NCI-H187 (cell line): ENCODE measurements around the gene LRRC8E.

ENCODE experiments used
- DNase-seq, 2 experiments: peaks; one replicate each; lab custom pipeline; 2025; lab: John Stamatoyannopoulos, UW

The LRRC8E gene

DNA sequence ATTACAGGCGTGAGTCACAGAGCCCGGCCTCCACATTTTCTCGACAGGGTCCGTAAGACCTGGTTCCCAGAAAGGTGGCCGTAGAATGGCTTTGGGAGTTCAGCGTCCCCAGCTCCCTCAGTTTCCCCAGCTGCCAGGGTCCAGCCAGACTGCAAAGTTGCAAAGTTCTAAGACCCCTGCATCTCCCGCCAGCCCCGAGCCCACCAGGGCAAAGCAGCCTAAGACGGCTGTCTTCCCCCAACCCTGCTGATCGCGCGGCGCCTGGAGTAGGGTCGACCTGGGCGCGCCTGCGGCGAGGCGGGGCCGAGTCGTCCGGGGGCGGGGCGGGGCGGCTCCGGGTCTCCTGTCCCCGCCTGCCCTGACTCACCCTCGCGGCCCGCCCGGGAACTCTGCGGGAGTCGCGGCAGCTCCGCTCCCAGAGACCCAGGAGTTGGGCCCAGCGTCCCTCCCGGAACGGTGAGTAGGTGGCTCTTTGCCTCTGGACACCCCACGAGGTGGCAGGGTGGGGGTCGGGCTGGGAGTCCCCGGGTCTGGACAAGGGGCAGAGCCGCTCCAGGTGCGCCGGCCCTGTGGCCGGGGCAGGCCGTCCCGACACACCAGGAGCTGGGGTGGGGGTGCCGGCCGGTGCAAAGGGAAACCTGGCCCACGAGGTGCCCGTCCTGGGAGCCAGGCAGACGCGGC, at the start of gene LRRC8E:
Gene LRRC8E, plus strand, starts transcription at position 366 of the 681 bp plus-strand sequence. CDS start 7,094 bp downstream, outside the sequence.
- no peak for DNase-seq

DNA sequence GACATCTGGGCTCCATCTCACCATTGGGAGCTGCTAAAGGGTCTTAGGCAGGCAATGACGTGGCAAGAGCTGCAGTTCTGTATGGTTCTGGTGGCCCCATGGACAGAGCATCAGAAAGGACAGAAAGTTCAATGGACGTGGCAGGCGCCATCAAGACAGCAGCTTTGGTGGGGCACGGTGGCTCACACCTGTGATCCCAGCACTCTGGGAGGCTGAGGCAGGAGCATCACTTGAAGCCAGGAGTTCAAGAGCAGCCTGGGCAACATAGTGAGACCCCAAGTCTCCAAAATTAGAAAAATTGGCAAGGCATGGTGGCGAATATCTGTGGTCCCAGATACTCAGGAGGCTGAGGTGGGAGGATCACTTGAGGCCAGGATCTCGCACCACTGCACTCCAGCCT, 48.8 kb upstream of the LRRC8E start:
- DNase-seq: no peak

DNA sequence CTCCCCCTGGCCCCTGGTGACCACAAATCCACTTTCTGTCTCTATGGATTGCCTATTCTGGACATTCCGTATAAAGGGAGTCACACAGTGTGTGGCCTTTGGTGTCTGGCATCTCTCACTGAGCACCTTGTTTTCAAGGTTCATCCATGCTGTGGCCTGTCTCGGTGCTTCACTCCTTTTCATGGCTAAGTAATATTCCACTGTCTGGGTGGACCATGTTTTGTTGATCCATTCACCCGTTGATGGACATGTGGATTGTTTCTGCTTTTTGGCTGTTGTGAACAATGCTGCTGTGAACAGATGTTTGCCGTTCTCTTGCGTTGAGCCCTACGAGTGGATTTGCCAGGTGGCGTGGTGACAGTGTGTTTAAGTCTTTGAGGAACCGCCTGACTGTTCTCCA, 47.7 kb upstream of the LRRC8E start:
- no peak for DNase-seq

DNA sequence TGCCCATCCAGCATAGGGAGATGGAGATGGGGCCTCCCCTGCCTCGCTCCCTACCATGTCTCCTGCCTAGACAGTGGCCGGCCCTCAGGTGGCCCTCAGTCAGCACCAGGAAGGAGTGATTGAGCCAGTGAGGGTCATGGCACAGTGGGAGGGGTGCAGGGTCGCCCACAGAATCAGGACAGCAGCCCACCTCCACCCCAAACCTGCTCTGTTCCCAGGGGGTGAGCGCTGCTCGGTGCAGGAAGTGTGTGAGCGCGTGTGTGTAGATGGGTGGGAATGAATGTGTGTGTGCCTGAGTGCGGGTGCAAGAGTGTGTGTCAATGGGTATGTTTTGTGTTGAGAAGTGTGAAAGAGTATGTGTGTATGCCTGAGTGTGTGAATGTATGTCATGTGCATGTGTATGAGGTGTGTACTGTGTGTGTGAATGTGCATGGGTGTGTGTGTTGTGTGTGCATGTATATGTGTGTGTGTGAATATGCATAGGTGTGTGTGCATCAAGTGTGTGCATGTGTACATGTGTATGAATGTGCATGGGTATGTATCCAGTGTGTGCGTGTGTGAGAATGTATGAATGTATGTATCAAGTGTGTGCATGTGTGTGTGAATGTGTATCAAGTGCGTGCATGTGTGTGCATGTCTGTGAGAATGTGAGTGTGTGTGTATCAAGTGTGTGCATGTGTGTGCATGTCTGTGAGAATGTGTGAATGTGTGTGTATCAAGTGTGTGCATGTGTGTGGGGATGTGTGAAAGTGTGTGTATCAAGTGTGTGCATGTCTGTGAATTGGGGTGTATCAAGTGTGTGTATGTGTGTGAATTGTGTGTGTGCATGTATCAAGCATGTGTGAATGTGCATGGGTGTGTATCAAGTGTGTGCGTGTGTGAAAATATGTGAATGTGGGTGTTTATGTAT, 46.3 kb upstream of the LRRC8E start:
- DNase-seq: no peak

DNA sequence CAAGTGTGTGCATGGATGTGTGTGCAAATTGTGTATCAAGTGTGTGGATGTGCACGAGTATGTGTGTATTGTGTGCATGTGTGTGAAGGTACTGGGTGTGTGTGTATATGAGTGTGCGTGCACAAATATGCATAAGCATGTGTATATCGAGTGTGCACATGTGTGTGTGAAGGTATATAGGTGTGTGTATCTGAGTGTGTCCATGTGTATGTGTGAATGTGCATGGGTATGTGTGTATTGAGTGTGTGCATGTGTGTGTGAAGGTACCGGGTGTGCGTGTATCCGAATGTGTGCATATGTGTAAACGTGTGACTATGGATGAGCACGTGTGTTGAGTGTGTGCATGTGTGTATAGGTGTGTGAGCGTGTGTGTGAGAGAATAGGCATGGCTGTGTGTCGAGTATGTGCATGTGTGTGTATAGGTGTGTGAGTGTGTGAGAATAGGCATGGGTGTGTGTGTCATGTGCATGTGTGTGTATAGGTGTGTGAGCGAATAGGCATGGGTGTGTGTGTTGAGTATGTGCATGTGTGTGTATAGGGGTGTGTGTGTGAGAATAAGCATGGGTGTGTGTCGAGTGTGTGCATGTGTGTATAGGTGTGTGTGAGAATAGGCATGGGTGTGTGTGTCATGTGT, 45.5 kb upstream of the LRRC8E start:
- no peak for DNase-seq

DNA sequence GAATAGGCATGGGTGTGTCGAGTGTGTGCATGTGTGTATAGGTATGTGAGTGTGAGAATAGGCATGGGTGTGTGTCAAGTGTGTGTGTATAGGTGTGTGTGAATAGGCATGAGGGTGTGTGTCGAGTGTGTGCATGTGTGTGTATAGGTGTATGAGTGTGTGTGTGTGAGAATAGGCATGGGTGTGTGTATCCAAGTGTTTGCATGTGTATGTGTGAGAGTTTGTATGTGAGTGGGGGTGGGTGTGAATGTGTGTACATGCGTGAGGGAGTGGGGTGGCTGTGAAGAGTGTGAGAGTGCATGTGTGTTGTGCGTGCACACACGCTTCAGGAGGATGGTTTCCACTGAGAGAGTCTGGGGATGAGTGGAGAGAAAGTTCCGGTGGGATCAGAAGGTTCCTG, 44.8 kb upstream of the LRRC8E start:
- no peak for DNase-seq

DNA sequence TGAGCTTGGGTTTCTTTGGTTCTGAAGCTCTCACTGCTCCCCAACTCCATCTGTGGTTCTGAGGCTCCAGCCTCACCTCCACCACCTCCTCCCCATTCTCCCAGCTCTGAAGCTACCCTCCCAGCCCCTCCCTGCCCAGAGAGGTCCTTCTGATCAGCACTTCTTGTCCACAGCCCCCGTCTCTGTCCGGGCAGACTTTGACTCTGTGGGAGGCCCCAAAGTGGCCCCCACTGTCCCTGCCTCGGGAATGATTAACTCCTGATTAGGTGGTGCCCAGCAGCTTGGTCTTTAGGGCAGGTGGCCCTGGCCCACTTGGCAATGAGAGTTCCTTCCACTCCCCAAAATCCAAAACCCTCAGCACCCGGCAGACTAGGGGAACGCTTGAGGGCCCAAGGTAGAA, 43.9 kb upstream of the LRRC8E start:
- no peak for DNase-seq

DNA sequence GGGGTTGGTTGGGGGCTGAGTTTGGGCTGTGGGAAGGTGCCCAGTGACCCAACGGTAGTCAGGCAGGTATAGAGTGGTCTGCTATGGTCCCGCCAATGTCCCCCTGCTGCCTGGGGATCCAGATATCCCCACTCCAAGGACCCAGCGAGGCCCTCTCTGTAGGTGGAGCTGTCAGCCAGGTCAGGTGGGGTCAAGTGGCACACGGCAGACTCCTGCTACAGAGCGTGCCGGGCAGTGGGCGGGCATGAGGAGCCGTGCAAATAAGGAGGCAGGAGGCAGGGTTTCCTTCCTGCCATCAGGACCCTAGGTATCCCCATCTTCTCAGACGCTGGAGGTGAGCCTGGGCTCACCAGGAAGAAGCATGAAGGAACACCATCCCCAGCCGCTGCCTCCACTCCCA, 43.4 kb upstream of the LRRC8E start:
- no peak for DNase-seq

DNA sequence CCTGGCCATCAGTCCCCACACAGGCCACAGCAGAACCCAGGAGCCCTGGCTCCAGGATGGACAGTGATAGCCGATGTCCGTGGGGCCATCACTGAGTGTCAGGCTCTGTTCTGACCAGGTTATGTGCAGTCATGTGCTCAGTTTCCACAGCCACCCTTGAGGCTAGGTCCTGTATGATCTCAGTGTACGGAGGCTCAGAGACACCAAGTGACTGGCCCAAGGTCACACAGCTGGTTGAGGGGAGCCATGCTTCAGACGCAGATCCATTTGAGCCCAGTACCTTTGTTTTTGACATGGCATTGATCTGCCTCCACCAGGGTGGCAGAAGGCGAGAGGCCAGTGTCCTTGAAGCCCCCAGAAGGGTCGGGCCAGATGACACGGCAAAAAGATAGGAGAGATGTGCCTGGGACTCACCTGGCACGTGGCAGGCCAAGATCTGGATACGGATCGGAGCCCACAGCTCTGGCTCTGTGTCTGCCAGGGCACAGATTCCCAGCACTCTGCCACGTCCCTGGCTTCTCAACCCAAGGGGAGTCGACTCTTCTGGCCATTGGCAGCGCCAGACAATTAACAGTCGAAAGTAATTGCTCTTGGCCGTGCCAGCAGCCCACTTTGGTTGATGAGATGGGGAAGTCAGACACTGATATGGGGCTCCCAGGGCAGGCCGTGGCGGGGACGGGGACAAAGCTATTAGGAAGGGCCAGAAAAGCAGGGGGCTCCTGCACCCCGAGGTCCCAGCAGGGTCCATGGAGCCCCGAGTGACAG, 42.7 kb upstream of the LRRC8E start:
- DNase-seq: no peak

DNA sequence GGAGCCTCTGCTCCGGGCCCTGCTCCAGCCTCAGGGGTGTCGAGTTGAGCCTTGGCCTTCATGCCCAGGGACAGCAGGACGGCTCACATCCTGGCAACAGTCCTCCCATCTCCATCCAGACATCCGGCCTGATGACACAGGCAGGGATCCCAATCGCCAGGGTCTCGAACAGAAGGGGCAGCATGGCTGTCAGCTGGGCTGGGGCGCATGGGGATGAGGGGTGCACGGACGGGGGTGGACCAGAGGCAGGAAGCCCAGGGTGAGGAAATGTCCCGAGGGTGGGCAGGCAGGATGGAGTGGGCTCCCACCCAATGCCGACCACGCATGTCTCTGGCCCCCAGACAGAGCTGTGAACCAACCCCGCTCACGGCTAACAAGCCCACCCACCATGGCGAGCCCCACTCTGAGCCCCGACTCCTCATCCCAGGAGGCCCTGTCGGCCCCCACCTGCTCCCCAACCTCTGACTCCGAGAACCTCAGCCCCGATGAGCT, 42.1 kb upstream of the LRRC8E start:
- no peak for DNase-seq

DNA sequence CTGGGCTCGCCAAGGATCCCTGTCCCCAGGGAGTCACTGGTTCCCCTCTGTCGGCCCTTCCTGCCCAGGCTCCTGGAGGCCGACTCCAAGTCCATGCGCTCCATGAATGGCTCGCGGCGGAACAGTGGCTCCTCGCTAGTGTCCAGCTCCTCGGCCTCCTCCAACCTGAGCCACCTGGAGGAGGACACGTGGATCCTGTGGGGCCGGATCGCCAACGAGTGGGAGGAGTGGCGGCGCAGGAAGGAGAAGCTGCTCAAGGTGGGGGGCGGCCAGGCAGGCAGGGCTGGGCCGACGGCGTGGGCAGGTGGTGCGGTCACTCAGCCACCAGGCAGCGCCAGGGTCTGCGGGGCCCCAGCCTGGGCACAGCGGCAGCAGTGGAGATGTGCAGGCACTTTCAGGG, 40.6 kb upstream of the LRRC8E start:
- no peak for DNase-seq

DNA sequence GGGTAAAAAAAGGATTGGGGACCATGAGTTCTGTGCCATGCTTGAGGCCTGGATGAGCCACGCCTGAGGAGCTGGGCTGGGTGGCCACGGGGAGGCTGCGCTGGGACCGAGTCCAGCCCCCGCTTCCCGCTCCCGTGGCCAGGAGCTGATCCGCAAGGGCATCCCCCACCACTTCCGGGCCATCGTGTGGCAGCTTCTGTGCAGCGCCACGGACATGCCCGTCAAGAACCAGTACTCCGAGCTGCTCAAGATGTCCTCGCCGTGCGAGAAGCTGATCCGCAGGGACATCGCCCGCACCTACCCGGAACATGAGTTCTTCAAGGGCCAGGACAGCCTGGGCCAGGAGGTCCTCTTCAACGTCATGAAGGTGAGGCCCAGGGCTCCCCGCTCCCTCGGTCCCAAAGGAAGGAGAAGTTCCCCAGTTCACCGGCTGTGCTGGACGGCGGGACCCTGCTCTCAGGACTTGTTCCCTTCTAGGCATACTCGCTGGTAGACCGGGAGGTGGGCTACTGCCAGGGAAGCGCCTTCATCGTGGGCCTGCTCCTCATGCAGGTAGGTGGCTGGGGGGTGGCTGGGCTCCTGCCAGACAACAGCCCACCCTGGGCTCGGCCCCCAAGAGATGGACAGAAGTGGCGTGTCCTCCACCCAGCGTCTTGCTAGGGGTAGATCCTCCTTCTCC, 39.4 kb upstream of the LRRC8E start:
- DNase-seq: no peak

DNA sequence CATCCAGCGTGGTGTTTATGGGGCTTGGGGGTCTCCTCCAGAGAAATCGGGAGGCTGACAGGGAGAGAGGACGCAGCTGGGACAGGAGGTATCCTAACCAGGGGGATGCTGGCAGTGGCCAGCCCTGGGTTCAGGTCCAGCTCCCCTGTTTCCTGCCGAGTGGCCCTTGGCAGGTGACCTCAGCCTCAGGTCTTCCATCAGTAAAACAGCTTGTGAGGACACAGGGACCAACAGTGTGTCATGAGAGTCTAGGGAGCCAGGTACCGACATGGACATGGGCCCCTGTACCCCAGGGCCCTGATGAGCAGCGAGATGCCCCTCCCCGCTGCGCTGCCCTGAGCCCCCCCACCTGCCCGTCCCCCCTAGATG, 38.7 kb upstream of the LRRC8E start:
- DNase-seq: no peak

DNA sequence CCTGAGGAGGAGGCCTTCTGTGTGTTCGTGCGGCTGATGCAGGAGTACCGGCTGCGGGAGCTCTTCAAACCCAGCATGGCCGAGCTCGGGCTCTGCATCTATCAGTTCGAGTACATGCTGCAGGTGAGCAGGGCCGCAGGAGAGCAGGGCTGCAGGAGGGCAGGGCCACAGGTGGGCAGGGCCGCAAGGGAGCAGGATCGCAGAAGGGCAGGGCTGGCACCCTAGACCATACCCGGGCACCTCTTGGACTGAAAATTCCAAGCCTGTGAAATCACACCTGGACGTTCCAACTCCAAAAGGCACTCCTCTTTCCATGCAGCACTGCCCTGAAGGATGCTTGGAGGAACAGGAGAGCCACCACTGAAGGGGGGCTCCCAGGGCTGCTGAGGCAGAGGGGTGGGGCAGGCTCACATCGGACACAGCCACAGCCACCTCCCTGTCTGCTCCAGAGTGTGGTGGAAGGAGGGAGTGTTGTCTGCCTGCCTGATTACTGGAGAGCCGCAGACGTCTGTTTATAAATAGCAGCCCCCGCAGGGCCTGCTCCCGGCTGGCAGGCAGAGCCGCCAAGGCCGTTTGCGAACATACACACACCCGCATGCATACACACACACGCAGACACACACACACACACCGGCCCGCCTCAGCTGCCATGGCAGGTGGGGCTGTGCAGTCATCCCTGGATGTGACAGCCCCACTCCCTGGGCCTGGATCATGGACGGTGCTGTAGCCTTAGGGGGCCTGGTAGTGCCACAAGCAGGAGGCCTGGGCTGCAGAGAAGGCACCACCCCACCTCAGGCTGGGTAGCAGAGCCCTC, 38.1 kb upstream of the LRRC8E start:
- no peak for DNase-seq

DNA sequence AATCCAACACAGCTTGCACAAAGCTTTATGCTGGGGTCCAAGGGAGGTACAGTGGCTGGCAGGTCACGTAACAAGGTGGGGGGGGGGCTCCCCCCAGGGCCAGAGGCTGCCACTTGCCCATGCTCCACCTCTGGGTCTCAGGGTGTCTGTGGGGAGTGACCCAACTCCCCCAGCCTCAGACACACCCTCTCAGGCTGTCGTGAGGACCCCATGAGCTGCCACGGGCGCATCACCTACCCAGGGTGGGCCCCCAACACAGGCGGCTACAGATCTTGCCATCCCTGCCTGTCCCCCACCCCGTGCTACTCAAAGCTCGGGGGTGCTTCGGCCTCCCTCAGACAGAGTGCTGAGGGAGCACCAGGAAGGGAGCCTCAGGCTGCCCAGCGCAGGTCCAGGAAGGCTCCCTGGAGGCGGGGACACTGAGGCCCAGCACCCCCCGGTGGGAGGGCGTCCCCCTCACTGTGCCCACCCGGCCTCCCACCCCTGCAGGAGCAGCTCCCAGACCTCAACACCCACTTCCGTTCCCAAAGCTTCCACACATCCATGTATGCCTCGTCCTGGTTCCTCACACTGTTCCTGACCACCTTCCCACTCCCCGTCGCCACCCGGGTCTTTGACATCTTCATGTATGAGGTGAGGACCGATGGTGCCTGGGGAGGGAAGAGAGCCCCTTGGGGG, 37.2 kb upstream of the LRRC8E start:
- no peak for DNase-seq

DNA sequence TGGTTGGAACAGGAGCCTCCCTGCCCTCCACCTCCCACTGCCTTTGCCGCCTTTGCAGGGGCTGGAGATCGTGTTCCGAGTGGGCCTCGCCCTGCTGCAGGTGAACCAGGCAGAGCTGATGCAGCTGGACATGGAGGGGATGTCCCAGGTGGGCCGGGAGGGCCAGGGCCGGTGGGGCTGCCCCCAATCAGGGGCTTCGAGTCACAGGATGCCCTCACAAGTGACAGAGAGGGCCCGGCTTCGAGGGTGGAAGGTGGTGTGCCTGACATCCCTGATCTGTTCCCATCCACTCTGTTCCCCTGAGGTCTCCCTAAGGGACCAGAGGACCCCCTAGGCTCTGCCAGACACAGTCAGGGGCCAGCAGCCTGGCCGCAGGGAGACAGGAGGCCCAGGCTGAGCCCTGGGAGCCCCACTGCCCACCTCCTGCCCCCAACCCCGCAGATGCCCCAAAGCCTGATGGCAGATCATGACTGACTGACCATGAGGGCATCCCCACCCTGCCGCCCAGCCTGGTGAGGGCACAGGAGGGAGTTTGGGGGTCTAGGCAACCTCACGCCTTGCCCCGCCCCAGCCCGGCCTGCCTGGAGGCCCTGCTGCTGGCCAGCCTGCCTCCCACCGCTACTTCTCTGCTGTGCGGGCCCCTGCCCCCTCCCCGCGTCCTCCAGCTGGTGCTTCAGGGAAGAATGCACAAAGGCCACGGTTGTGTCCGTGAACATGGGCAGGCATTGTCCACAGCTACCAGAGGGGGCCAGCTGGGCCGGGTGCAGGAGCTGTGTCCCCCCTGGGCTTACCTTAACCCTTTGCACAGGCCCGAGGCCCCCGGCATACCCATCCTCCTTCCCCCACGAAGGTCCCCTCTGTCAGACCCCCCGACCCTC, 36.4 kb upstream of the LRRC8E start:
- no peak for DNase-seq

DNA sequence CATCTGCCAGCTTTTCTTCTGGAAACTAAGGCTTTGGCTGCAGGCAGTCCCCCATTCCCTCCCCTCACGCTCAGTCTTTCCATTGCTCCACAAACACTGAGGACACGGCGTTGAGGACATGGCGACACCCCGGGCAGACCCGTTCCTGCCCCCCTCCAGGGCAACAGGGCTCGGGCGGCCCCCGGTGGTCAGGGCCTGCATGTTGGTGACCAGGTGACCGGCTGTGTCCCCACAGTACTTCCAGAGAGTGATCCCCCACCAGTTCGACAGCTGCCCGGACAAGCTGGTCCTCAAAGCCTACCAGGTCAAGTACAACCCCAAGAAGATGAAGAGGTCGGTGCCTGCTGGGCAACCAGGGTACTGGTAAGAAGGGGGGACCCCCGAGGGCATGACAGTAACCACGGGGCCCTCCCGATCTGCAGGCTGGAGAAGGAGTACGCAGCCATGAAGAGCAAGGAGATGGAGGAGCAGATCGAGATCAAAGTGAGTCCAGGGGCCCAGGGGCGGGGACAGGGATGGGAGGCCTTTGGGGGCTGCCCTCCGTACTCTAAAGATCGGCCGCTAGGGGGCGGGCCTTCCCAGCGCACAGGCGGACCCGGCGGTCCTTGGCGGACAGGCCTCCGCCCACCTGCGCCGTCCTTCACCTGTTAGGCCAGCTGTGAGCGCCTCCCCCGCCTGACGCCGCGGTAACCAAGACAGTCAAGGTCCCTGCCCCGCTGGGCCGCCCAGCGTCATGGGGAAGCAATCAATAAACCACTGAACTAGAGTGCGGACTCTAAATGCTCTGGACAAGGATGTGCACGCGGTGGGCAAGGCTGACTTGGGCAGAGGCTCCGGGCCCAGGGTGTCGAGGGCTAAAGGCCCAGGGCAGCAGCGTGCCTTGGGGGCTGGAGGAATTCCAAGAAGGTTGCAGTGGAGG, 35.2 kb upstream of the LRRC8E start:
- DNase-seq: peak; percentile 63 to 70

DNA sequence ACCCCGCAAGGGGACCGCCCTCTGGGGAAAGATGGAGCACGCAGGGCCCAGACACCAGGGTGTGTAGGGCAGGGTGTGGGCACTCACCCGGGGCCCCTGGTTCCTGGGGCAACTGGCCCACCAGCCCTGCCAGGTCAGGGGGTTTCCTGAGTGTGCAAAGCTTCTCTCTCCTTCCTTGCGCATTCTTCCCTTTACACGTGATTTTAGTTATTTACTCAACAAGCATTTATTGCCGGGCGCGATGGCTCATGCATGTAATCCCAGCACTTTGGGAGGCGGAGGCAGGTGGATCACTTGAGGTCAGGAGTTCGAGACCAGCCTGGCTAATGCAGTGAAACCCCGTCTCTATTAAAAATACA, 34.6 kb upstream of the LRRC8E start:
- no peak for DNase-seq
